ENCODE data around the gene METRNL. TPM values are rescaled to one million over a fixed set of nuclear protein-coding genes. Genes with fewer than 3 reads are reported as not detected.

Gene METRNL
- total RNA-seq, 1 donor from 2014 or later, result 63.8 TPM

GRCh38 chr17:83034525-83034924 is 44.9 kb upstream of the METRNL start:
- H3K27me3 Mint-ChIP-seq (ENCODE audit: low read depth), result no peaks in the 10 kb centered on the region
- H3K27ac Mint-ChIP-seq (ENCODE audit: unreplicated experiment), result no peak overlapping the region
- peaks cover 20% of the 10 kb centered on the region for H3K36me3 Mint-ChIP-seq (ENCODE audit: low read depth)
- no peak for DNase-seq (ENCODE audit: low spot score)
- no peaks in the 10 kb centered on the region for H3K4me1 Mint-ChIP-seq (ENCODE audit: low read depth)
- no peaks in the 10 kb centered on the region for H3K9me3 Mint-ChIP-seq (ENCODE audit: low read depth)
- no peak overlapping the region for H3K4me3 Mint-ChIP-seq (ENCODE audit: unreplicated experiment)
- TF ChIP-seq CTCF (IDR thresholded peaks at IDR 0.05), result no peak

GRCh38 chr17:83035722-83036121 is 43.7 kb upstream of the METRNL start:
- TF ChIP-seq CTCF (IDR thresholded peaks at IDR 0.05), result no peak
- H3K4me3 Mint-ChIP-seq (ENCODE audit: unreplicated experiment), result no peak overlapping the region
- peaks cover 27% of the 10 kb centered on the region for H3K36me3 Mint-ChIP-seq (ENCODE audit: low read depth)
- DNase-seq (ENCODE audit: low spot score), result no peak
- H3K9me3 Mint-ChIP-seq (ENCODE audit: low read depth), result peaks cover 4% of the 10 kb centered on the region
- no peaks in the 10 kb centered on the region for H3K27me3 Mint-ChIP-seq (ENCODE audit: low read depth)
- no peak overlapping the region for H3K27ac Mint-ChIP-seq (ENCODE audit: unreplicated experiment)
- H3K4me1 Mint-ChIP-seq (ENCODE audit: low read depth), result no peaks in the 10 kb centered on the region

GRCh38 chr17:83036193-83036592 is 43.2 kb upstream of the METRNL start:
- Mint-ChIP-seq H3K4me1 (ENCODE audit: low read depth) (no peaks in the 10 kb centered on the region), H3K36me3 (ENCODE audit: low read depth) (peaks cover 30% of the 10 kb centered on the region), H3K4me3 (ENCODE audit: unreplicated experiment) (no peak overlapping the region), H3K27ac (ENCODE audit: unreplicated experiment) (no peak overlapping the region), H3K9me3 (ENCODE audit: low read depth) (peaks cover 8% of the 10 kb centered on the region), H3K27me3 (ENCODE audit: low read depth) (no peaks in the 10 kb centered on the region)
- no peak for TF ChIP-seq CTCF (IDR thresholded peaks at IDR 0.05)
- DNase-seq (ENCODE audit: low spot score), result no peak

GRCh38 chr17:83036666-83037065 is 42.7 kb upstream of the METRNL start:
- DNase-seq (ENCODE audit: low spot score), result no peak
- Mint-ChIP-seq H3K4me3 (ENCODE audit: unreplicated experiment) (no peak overlapping the region), H3K36me3 (ENCODE audit: low read depth) (peaks cover 35% of the 10 kb centered on the region), H3K27me3 (ENCODE audit: low read depth) (no peaks in the 10 kb centered on the region), H3K4me1 (ENCODE audit: low read depth) (no peaks in the 10 kb centered on the region), H3K9me3 (ENCODE audit: low read depth) (peaks cover 13% of the 10 kb centered on the region), H3K27ac (ENCODE audit: unreplicated experiment) (no peak overlapping the region)
- no peak for TF ChIP-seq CTCF (IDR thresholded peaks at IDR 0.05)

GRCh38 chr17:83037084-83037873 is 42.1 kb upstream of the METRNL start:
- Mint-ChIP-seq H3K4me1 (ENCODE audit: low read depth) (no peaks in the 10 kb centered on the region), H3K27ac (ENCODE audit: unreplicated experiment) (no peak overlapping the region), H3K27me3 (ENCODE audit: low read depth) (no peaks in the 10 kb centered on the region), H3K36me3 (ENCODE audit: low read depth) (peaks cover 36% of the 10 kb centered on the region), H3K4me3 (ENCODE audit: unreplicated experiment) (no peak overlapping the region), H3K9me3 (ENCODE audit: low read depth) (peaks cover 17% of the 10 kb centered on the region)
- no peak for DNase-seq (ENCODE audit: low spot score)
- TF ChIP-seq CTCF (IDR thresholded peaks at IDR 0.05), result no peak

Data from chondrocyte (in vitro differentiated cells).